Measurements from ENCODE around the gene COP1.
"Not testable (repeated sequence)": the region's sequence is repeated elsewhere in the genome, so short reads cannot be mapped to it uniquely, and the experiment has no call there.

The COP1 gene

DNA sequence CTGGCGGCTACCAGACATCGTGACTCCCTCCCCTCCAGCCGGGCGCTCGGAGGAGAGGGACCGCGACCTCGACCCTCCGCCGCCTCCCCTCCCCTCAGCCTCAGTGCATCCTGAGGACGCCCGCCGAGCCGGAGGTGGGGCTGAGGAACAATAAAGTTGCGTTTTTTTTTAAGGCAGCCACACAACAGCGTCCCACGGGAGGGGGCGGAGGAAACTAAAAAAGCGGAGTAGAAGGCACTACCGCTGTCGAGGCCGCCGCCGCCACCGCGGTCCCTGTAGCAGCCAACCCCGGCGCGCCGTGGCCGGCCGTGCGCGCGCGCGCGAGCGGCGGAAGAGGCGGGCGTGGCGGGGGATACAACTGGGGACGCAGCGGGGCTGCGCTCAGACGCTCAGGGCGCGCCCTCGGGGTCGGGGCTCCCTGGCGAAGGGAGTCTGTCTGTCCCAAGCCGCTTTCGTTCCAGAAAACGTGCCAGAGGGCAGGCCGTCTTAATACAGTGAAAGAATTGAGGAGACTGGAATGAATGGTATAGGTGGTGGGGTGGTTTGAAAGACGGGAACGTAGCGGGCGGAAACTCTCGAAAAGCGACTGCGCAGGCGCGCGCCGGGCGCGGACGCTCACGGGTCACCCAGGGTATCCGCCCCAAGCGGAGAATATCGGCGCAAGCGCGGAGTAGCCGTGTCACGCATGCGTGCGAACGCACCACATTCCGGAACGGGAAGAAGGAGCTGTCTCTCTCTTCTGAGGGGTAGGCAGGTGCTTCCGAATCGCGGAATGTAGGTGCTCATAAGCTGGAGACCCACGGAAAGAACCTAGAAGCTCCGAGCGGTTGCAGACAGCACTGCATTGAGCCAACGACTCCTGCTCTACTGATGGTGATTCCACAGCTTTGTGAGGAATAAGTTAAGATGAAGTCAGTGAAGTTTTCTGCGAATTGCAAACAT is at the start of gene COP1:
COP1 (minus strand) TSS at position 326 of the 942 bp plus-strand sequence; CDS start at position 18, 308 bp downstream.
- peak; percentile 94 for DNase-seq

DNA sequence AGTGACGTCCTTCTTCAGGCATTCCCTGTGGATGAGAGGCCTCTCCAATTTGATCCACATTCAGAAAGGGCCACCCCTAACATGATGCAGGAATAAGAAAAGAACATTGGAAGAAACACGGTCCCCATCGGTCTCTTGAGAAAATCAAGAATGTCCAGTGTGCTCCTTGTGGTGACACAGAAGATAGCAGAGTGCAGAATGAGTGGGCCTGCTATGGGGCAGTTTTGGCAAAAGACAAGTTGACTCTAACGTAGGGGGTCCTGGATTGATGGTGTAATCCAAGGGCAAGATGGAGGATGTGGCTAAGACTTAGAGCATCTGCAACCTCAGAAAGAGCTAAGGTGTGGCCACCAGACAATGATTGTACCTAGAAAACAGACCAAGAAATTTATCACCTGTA is 45.1 kb upstream of the COP1 start:
- DNase-seq, result no peak

DNA sequence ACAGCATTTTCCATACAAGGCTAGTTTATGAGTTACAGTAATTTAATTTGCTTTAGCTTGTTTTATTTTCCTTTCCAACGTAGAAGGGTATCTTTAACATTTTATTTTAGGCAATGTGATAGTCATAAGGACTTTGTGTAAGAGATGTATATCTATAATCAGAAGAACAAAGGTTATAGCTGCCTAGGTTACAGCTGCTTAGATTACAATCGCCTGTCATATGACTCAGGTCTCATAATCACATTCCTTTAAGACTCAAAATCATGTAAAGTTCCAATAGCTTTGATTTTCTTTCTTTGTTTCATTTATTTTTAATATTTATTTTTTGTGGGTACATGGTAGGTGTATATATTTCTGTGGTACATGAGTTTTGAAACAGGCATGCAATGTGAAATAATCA is 37.8 kb upstream of the COP1 start:
- no peak for DNase-seq

DNA sequence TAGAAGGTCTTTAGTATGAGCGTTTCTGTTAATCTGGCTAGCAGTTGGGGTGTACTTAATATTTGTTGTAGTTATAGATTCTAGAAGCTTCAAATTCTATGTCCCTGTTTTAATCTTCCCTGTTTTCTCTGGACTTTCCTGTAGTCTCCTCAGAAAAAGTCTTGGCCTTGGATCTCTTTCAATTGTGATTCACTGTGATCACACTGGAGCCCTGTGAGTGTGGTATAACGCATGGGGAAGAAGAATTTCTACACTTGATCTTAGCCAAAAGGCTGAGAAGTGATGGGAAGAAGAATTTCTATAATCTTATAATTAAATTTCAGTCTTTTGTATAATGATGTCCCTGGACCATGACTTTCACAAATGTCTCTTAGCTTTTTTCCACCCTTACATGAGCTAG is 36.7 kb upstream of the COP1 start:
- DNase-seq, result peak; percentile 56

DNA sequence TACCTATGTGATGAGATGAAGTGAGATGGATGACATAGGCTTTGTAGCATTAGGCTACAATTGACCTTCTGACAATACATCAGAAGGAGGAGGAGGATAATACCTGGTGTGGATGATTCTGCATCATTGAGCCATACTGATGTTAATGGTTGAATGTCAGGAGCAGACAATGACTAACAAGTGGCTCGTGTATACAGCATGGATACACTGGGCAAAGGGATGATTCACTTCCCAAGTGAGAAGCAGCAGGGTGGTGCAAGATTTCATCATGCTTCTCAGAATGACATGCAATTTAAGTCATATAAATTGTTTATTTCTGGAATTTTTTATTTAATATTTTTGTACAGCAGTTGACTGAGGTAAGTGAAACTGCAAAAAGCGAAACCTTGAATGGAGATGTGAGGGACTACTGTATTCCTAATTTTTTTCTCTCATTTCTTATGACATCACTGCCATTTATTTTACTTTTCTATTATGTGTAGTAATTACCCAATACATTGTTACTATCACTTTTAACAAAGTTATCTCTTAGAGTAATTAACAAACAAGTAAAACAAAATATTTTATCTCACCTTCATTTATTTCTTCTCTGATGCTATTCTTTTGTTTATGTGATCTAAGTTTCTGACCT is 34.4 kb upstream of the COP1 start:
- DNase-seq, result peak; percentile 88

DNA sequence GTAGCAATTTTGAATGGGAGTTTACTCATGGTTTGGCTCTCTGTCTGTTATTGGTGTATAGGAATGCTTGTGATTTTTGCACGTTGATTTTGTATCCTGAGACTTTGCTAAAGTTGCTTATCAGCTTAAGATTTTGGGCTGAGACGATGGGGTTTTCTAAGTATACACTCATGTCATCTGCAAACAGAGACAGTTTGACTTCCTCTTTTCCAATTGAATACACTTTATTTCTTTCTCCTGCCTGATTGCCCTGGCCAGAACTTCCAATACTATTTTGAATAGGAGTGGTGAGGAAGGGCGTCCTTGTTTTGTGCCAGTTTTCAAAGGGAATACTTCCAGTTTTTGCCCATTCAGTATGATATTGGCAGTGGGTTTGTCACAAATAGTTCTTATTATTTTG is 26.6 kb upstream of the COP1 start:
- DNase-seq, result not testable (repeated sequence)

DNA sequence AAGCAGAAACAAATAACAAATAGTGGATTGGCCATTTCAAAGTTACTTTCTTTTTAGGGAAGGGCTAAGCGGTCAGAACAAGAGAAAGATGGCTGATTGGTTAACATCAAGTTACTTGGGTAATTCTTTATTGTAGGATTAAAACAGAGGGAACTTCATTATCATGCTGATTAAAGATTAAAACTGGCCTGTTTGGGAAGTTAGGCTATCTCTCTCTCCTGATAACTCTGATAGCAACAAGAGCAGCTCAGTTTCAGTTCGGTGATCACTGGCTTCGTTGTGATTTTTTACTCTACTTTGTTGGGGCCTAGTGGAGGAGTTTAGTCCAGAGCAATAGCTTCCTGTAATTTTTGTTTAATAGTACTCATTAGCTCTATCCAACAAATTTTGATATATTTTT is 20.5 kb upstream of the COP1 start:
- no peak for DNase-seq

DNA sequence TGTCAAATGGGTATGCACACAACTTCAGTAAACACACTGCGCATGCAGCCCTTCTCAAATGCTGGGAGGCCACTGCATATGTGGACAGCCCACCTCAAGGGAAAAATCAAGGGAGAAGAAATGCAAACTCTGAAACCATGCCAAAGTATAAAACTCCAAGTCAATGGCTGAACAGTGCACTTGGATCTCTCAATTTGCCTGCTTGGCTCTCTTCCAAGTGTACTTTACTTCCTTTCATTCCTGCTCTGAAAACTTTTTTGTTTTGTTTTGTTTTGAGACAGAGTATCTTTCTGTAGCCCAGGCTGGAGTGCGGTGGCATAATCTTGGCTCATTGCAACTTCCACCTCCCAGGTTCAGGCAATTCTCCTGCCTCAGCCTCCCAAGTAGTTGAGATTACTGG is 18.8 kb upstream of the COP1 start:
- no peak for DNase-seq

DNA sequence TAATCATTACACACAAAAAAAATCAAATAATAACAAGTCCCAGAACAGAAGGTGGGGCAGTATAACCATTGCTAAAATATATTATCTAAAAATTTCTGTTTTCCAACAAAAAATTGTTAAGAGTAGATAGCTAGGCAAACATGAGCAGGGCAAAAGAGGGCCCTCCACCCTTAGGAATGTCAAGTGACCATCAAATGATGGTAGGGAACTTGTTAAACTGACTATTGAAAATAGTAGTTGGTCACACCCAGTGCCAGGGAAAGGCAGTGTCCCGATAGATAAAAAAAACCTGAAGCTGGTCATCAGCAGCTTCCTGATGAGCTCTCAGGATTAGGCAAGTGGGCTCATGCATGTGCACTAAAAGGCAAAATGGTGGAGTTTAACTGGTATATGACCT is 18.4 kb upstream of the COP1 start:
- no peak for DNase-seq

DNA sequence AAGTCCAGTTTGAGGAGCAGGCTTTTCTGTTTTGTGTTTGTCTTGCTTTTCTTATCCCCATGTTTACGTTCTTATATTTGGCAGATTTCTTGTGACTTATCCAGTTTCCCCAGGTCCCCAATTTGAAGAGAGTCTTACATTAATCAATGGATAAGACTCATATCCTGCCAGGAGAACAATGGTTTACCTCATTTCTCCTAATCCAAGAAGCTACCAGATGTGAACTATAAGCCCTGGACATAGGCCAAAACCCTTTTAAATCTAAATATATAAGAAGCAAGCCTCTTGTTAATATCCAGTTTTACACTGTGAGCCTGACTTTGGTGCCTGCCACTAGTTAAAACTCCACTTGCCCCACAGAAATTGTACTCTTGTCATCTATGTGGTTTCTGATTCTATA is 15.1 kb upstream of the COP1 start:
- DNase-seq, result no peak

DNA sequence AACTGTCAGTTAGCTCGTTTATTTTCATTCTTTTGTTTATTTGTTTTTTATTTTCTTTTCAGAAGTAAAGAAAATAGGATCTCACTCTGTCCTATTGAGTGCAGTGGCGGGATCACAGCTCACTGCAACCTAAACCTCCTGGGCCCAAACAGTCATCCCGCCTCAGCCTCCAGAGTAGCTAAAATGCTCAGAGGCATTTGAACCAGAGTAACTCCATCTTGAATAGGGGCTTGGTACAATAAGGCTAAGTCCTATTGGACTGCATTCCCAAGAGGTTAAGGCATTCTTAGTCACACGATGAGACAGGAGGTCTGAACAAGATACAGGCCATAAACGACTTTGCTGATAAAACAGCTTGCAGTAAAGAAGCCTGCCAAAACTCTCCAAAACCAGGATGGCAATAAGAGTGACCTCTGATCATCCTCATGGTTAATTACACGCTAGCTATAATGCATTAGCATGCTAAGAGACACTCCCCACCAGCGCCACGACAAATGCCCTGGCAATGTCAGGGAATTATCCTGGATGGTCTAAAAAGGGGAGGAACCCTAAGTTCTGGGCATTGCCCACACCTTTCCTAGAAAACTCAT is 13.1 kb upstream of the COP1 start:
- DNase-seq, result no peak

DNA sequence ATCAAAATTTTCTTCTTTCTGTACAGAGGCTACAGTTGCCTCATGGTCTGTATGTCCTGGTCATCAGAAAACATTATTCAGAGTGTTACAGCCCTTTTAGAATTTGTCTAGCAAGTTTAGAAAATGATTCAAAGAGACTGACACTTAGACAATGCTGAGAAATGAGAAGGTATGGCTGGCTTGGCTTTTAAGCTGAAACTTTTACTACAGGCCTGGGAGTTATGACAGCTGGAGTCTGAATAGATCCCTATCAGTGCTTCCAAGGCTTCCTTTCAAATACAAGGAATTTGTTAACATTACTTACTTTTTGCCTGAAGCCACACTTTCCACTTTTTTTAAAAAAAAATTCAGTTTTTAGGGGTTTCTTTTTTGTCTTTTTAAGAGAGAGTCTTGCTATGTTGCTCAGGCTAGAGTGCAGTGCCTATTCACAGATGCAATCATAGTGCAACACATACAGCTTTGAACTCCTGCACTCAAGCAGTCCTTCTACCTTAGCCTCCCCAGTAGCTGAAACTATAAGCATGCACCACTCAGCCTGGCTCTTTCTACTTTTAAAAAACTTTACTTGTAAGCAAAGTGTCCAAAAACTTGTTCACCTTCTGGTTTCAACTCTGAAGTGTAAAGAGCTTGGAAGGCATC is 10.5 kb upstream of the COP1 start:
- DNase-seq, result no peak

DNA sequence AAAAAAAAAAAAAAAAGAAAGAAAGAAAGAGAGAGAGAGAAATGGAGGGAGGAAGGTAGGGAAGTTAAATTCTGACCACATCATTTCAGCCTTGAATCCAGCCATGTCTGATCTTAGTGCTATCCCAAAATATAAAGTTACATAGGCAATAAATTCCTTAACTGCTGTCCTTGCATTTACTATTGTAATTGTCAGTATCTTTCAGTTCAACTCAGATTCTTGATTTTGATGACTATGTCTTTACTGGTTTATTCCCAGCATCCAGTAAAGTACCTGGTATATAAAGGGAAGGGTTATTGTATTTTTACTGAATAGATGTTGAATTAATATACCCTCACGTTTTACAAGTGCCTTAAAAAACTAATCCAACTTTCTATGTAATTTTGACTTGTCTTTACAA is 8.9 kb upstream of the COP1 start:
- DNase-seq, result no peak

DNA sequence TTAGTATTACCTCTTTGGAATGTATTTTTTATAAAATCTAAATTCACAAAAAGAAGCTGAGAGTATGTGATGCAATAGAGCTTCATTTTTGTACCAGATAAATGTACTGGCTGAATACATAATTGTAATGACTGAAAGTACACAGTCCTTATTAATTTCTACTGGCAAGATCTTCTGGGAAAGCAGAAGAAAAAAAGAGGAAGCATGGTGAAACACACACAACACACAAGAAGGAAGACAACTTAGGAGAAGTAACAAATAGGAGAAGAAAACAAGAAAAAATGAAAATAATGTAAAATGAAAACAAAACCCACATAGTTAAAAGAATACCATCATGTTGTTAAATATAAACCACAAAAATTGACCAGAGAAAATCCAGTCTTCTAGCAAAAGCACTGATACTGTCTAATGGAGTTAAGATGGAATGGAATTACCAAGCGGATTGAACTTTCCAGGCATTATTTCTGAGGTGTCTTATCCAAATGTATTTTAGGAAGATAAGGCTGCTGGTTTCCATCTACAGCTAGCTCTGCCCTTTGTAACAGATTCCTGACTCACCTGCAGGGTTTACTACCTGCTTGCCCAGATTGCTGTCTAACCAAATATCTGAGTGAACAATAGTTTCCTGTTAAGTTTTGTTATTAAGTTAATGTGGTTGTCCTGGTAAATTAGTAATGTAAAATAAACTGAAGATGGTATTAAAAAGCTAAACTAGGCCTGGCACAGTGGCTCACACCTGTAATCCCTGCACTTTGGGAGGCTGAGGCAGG is 4.5 kb upstream of the COP1 start:
- DNase-seq, result no peak

DNA sequence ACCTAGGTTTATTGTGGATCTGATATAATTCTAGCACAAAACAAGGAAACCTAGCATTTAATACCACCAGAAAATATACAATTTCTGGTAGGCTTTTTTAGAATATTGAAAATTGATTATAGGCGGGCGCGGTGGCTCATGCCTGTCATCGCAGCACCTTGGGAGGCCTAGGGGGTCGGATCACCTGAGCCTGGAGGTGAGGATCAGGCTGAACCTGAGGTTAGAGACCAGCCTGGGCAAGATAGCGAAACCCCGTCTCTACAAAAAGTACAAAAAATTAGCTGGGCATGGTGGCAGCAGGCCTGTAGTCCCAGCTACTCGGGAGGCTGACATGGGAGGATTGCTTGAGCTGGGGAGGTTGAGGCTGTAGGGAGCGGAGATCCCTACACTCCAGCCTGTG is 948 bp upstream of the COP1 start:
- DNase-seq, result no peak

DNA sequence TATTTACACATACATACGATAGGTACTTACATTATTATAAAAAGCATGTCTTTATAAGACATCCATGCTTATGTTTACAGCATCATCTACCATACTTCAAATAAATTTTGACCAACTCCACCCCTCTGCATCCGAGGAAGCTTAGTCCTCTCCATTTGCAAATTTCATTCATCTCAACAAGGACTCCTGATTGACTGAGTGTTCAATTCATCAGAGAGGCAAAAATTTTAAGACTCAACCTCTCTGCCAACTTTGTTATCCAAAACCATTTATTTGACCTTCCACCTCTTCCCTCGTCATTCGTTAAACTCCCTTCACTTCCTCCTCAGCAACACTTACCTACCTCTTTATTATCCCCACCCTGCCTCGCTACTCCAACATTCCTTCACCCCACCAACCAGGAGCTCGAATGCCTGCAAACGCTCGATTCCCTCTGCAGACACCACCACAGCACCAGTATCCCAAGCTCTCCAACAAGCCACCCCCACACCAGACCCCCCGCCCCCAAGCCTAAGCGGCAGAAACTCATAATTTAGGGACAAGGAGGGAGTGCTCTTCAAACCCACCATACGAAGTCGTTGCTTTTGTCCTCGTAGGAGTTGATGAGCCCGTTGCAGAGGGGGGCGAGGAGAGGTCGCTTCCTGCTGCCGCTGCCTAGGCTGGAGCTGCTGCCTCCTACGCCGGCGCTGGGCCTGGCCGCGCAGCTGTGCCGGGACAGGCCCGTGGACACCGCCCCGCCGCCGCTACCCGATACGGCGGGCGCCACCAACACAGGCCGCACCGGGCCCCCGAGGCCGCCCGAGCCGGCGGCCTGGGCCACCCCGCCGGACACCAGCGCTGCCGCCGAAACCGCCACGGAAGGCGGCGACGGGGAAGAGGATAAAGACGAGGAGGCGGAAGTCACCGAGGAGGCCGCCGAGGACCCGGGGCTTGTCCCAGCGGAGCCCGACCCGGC is 803 bp downstream of the COP1 start:
- DNase-seq, result peak; percentile 45

DNA sequence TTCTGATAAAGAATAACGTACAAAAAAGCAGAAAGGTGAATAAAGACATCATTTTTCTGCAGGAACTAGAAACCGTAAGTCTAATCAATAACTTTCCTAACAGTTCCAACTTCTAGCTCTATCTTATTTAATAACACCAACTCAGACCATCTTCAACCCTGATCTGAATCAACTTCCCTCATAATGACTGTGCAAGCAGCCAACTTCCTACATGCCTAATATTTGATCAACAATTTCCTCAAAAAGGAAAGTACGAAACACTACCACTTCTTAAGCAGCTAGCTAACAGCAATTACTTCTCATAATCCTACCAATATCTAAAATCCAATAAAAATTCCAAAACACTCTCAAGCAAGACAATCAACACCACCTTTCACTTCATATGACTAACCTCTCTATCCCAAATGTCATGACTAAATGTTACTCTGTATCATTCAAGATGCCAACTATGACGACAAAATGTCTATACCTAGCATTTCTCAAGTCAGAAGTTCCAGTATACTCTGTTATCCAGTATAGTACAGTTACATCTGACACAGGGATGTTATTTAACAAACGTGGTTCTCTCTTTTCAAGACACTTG is 1.7 kb downstream of the COP1 start:
- DNase-seq, result no peak

DNA sequence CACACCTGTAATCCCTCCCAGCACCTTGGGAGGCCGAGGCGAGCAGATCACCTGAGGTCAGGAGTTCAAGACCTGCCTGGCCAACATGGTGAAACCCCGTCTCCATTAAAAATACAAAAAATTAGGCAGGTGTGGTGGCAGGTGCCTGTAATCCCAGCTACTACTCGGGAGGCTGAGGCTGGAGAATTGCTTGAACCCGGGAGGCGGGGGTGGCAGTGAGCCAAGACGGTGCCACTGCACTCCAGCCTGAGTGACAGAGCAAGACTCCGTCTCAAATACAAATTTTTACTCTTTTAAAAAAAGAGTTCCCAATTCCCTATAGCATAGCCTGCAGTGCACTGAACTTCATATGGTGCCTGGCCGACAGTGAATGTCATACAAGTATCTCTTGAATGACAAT is 2.4 kb downstream of the COP1 start:
- not testable (repeated sequence) for DNase-seq

DNA sequence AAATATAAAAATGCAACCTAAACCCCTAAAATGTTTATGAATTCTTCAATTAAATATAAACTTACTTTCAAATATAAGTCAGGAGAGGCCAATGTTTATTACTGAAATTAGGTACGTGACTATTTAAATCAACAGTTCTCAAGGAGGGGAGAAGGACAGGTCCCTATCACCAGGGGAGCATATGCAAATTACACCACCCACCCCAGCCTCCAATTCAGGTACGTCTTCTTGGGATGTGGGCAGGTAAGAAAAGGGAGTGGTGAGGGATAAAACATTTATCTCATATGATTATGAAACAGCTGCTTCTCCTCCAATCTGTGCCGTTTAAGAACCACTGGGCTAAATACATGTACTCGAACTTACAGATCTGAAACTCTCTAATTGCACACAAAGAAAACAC is 3.4 kb downstream of the COP1 start:
- DNase-seq, result no peak

DNA sequence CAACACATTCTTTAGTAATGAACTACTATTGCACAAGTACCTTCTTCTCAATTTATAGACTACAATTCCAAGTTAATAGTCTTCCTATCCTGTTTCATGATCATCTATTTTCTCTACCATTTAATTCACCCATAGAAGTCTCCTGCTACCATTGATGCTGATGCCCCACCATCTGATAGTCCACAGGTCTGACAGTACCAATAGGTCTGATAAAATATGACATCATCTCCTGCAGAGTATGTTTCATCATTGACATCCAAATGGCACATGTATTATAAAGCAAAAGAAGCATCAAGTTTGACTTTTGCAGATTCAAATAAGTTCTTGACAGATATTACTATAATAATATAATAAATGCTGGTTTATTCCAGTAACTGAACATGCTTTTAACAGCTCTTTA is 5.5 kb downstream of the COP1 start:
- DNase-seq, result no peak

DNA sequence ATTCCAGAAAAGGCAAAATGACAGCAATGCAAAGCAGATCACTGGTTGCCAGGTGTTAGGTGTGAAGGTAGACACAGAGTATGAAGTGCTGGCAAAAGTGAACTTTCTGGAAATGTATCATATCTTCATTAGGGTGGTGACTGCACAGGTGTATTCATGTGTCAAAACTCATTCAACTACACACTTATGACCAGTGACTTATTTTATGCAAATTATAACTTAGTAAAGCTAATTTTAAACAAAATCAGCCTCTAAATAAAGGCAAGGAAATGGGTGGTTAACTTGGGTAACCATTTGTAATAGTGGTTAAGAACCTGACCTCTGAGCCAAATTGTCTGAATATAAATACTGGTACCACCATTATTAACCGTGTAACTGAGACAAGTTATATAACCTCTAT is 7.4 kb downstream of the COP1 start:
- DNase-seq, result no peak
